HCT116 (cell line): ENCODE measurements around the gene CXXC5.

Source experiments
- CTCF ChIP-seq, 3 experiments: fragments of 200-600 bp in 1 of 3; sonication (generic) in 1 of 3; IDR thresholded peaks in 2 of 3; conservative IDR thresholded peaks in 1 of 3; 2 replicates each; pipeline ENCODE4 v1.5.1; 2012 to 2017; ENCODE audit warnings: low read depth in 2 of 3, low read length in 2 of 3, antibody characterized with exemption in 1 of 3, borderline replicate concordance in 1 of 3, control low read depth in 1 of 3, mild to moderate bottlenecking in 1 of 3, mixed read lengths in 1 of 3, mixed run types in 1 of 3, moderate library complexity in 1 of 3; ENCODE audit not compliant: insufficient read depth in 1 of 3
- EZH2 ChIP-seq: fragments of 200-600 bp; sonication (generic); IDR thresholded peaks from 2 replicates; pipeline ENCODE4 v1.6.1; 2017; ENCODE audit warnings: antibody characterized with exemption, mixed run types
- MAX ChIP-seq: IDR thresholded peaks from 2 replicates; pipeline ENCODE4 v1.6.1; 2012
- POLR2A ChIP-seq: IDR thresholded peaks from 2 replicates; pipeline ENCODE4 v1.7.0; 2011; ENCODE audit warnings: borderline replicate concordance; ENCODE audit not compliant: insufficient read depth, insufficient read length; ENCODE audit errors: extremely low read depth
- RAD21 ChIP-seq: IDR thresholded peaks from 2 replicates; pipeline ENCODE4 v1.6.1; 2012; ENCODE audit warnings: low read depth, mild to moderate bottlenecking
- REST ChIP-seq: IDR thresholded peaks from 2 replicates; pipeline ENCODE4 v1.6.1; 2012; ENCODE audit warnings: low read depth
- SRF ChIP-seq: IDR thresholded peaks from 2 replicates; pipeline ENCODE4 v1.6.1; 2012; ENCODE audit warnings: low read depth
- TCF7L2 ChIP-seq: IDR thresholded peaks from 2 replicates; pipeline ENCODE4 v1.7.0; 2011; ENCODE audit warnings: borderline replicate concordance, inconsistent platforms; ENCODE audit not compliant: insufficient read depth, insufficient read length; ENCODE audit errors: extremely low read depth
- YY1 ChIP-seq: IDR thresholded peaks from 2 replicates; pipeline ENCODE4 v1.6.1; 2011; ENCODE audit warnings: low read length, low read depth, moderate library complexity, mild to moderate bottlenecking; ENCODE audit not compliant: insufficient replicate concordance; ENCODE audit errors: extremely low read depth
- ZFX ChIP-seq: fragments of 450-650 bp; IDR thresholded peaks from 2 replicates; pipeline ENCODE4 v1.6.1; 2017
- ZNF274 ChIP-seq: fragments of 200-500 bp; sonication (Bioruptor generic); IDR thresholded peaks from 2 replicates; pipeline ENCODE4 v1.6.1; 2014; ENCODE audit warnings: mild to moderate bottlenecking, low read depth, low read length, inconsistent platforms

- no peak for TF ChIP-seq YY1
- no peak for TF ChIP-seq CTCF (IDR thresholded peaks at IDR 0.05 in 2 of 3, conservative IDR thresholded peaks at IDR 0.05 in 1 of 3; ENCODE audit: borderline replicate concordance in 1 of 3, insufficient read depth in 1 of 3, low read depth in 2 of 3, low read length in 2 of 3)
- TF ChIP-seq REST: no peak
- no peak for TF ChIP-seq MAX
- no peak for TF ChIP-seq ZFX
- no peak for TF ChIP-seq POLR2A
- TF ChIP-seq EZH2: no peak
- no peak for TF ChIP-seq SRF
- no peak for TF ChIP-seq TCF7L2
- TF ChIP-seq RAD21: no peak
- no peak for TF ChIP-seq ZNF274
Observed at GRCh38 chr5:139685886-139686285, 37.7 kb downstream of the CXXC5 start.
